HepG2 (cell line): ENCODE measurements around the gene COMT. TPM values are rescaled to one million over a fixed set of nuclear protein-coding genes. Genes with fewer than 3 reads are reported as not detected.
A peak's percentile ranks its signal among the peaks of the same experiment; 100 is the strongest.

Experiments used
- ELF4 ChIP-seq: sonication (generic); formaldehyde crosslinking; IDR thresholded peaks from 2 replicates; pipeline ENCODE4 v1.5.0; 2020; ENCODE audit warnings: missing genetic modification reagents, mild to moderate bottlenecking, moderate library complexity, borderline replicate concordance
- FOXP4 ChIP-seq: sonication (generic); formaldehyde crosslinking; IDR thresholded peaks from 2 replicates; pipeline ENCODE4 v1.4.0; 2020; ENCODE audit warnings: missing genetic modification reagents
- GRHL1 ChIP-seq: sonication (generic); formaldehyde crosslinking; conservative IDR thresholded peaks from 2 replicates; pipeline ENCODE4 v1.8.0; 2022; ENCODE audit warnings: missing genetic modification reagents
- MXD1 ChIP-seq: sonication (generic); formaldehyde crosslinking; IDR thresholded peaks from 2 replicates; pipeline ENCODE4 v1.4.0; 2020; ENCODE audit warnings: mild to moderate bottlenecking, missing genetic modification reagents
- NFKB2 ChIP-seq: sonication (generic); formaldehyde crosslinking; IDR thresholded peaks from 2 replicates; pipeline ENCODE4 v1.4.0; 2020; ENCODE audit warnings: missing genetic modification reagents, borderline replicate concordance
- RAD51 ChIP-seq: fragments of 450-650 bp; IDR thresholded peaks from 2 replicates; pipeline ENCODE4 v1.6.1; 2016; ENCODE audit warnings: borderline replicate concordance
- RCOR2 ChIP-seq: IDR thresholded peaks from 2 replicates; pipeline ENCODE4 v1.6.1; 2016; ENCODE audit warnings: missing biosample characterization, missing genetic modification reagents
- RXRA ChIP-seq: sonication (generic); formaldehyde crosslinking; IDR thresholded peaks from 2 replicates; pipeline ENCODE4 v1.5.1; 2020; ENCODE audit warnings: missing genetic modification reagents
- SMARCE1 ChIP-seq: fragments of 450-650 bp; IDR thresholded peaks from 2 replicates; pipeline ENCODE4 v1.6.1; 2017; ENCODE audit warnings: borderline replicate concordance
- SNAPC5 ChIP-seq: sonication (generic); formaldehyde crosslinking; IDR thresholded peaks from 2 replicates; pipeline ENCODE4 v1.8.1; 2023; ENCODE audit warnings: mild to moderate bottlenecking, missing genetic modification reagents, borderline replicate concordance
- SRSF9 ChIP-seq: fragments of 200-400 bp; formaldehyde crosslinking; IDR thresholded peaks from 2 replicates; pipeline ENCODE4 v1.6.1; 2018; ENCODE audit warnings: borderline replicate concordance, mild to moderate bottlenecking, low read depth, low read length; ENCODE audit not compliant: insufficient read depth, poor library complexity, severe bottlenecking
- YEATS2 ChIP-seq: sonication (generic); formaldehyde crosslinking; IDR thresholded peaks from 2 replicates; pipeline ENCODE4 v1.4.0; 2020; ENCODE audit warnings: missing genetic modification reagents, borderline replicate concordance
- YY1 ChIP-seq: IDR thresholded peaks from 2 replicates; pipeline ENCODE4 v1.6.1; 2011; ENCODE audit warnings: low read length, low read depth, moderate library complexity, mild to moderate bottlenecking; ENCODE audit not compliant: insufficient read depth, insufficient replicate concordance
- ZBTB37 ChIP-seq: sonication (generic); formaldehyde crosslinking; IDR thresholded peaks from 2 replicates; pipeline ENCODE4 v1.4.0; 2020; ENCODE audit warnings: mild to moderate bottlenecking, missing genetic modification reagents
- ZBTB38 ChIP-seq: sonication (generic); formaldehyde crosslinking; IDR thresholded peaks from 2 replicates; pipeline ENCODE4 v1.5.1; 2020; ENCODE audit warnings: mild to moderate bottlenecking, missing genetic modification reagents
- ZBTB46 ChIP-seq: sonication (generic); formaldehyde crosslinking; IDR thresholded peaks from 2 replicates; pipeline ENCODE4 v1.4.0; 2020; ENCODE audit warnings: mild to moderate bottlenecking, missing genetic modification reagents, borderline replicate concordance
- ZIK1 ChIP-seq: sonication (generic); formaldehyde crosslinking; IDR thresholded peaks from 2 replicates; pipeline ENCODE4 v1.5.0; 2020; ENCODE audit warnings: mild to moderate bottlenecking, low read depth, missing genetic modification reagents, borderline replicate concordance
- ZNF143 ChIP-seq: sonication (generic); formaldehyde crosslinking; IDR thresholded peaks from 2 replicates; pipeline ENCODE4 v1.4.0; 2020; ENCODE audit warnings: missing genetic modification reagents
- ZNF205 ChIP-seq: IDR thresholded peaks from 2 replicates; pipeline ENCODE4 v1.6.1; 2018; ENCODE audit warnings: missing biosample characterization, missing genetic modification reagents
- ZNF333 ChIP-seq: sonication (generic); formaldehyde crosslinking; IDR thresholded peaks from 2 replicates; pipeline ENCODE4 v1.4.0; 2020; ENCODE audit warnings: mild to moderate bottlenecking, missing genetic modification reagents, borderline replicate concordance
- ZNF562 ChIP-seq: sonication (generic); formaldehyde crosslinking; IDR thresholded peaks from 2 replicates; pipeline ENCODE4 v1.8.0; 2022; ENCODE audit warnings: missing genetic modification reagents, borderline replicate concordance
- ZNF660 ChIP-seq: sonication (generic); formaldehyde crosslinking; IDR thresholded peaks from 2 replicates; pipeline ENCODE4 v1.5.1; 2020; ENCODE audit warnings: mild to moderate bottlenecking, low read depth, missing genetic modification reagents, borderline replicate concordance
- polyA plus RNA-seq, 8 experiments: library from polyadenylated mRNA; depleted of rRNA in 3 of 8; stranded (reverse) in 7 of 8; unstranded in 1 of 8; fragments of >200 nt; fragmentation: Illumina TruSeq in 4 of 8; extraction: Trizol in 4 of 8; gene quantifications; 2 replicates each; pipeline versions ENCODE4 v1.2.1 to v1.2.3, GENCODE V29; 2011 to 2016; ENCODE audit warnings: low read depth in 4 of 8, missing spikeins in 1 of 8, mixed read lengths in 1 of 8; ENCODE audit not compliant: insufficient read depth in 1 of 8
- total RNA-seq, 5 experiments: library from RNA; depleted of rRNA; stranded (reverse); fragments of >200 nt; fragmentation: Illumina TruSeq; extraction: Trizol; gene quantifications; 2 replicates each; pipeline ENCODE4 v1.2.3, GENCODE V29; 2016; ENCODE audit warnings: low read depth in 1 of 5

Gene COMT
- total and polyA plus RNA-seq, 2 of the 13 experiments (the other 11 are each of a cell fraction or from before 2014, with no cell fraction given): 156 to 162 TPM

- TF ChIP-seq SRSF9: no peak
- no peak for TF ChIP-seq SMARCE1
- no peak for TF ChIP-seq ZNF333
- no peak for TF ChIP-seq RAD51
- TF ChIP-seq ZNF562 (CRISPR knock-in tag): no peak
- peak; percentile 45; the same call in 1 of the 2 replicates for TF ChIP-seq NFKB2 (CRISPR knock-in tag)
- TF ChIP-seq YEATS2 (CRISPR knock-in tag): no peak; the same call in 1 of the 2 replicates
- TF ChIP-seq GRHL1: no peak
- no peak for TF ChIP-seq ZBTB38 (CRISPR knock-in tag)
- no peak for TF ChIP-seq SNAPC5 (CRISPR knock-in tag)
- no peak for TF ChIP-seq ELF4 (CRISPR knock-in tag)
- TF ChIP-seq ZNF660 (CRISPR knock-in tag): no peak
- no peak for TF ChIP-seq ZBTB46 (CRISPR knock-in tag)
- 0 out of 2 replicates have a peak, but pooled peaks have one; percentile 34 for TF ChIP-seq RCOR2 (CRISPR knock-in tag)
- TF ChIP-seq ZNF143 (CRISPR knock-in tag): no peak
- 0 out of 2 replicates have a peak, but pooled peaks have one; percentile 36 for TF ChIP-seq MXD1 (CRISPR knock-in tag)
- no peak; the same call in 1 of the 2 replicates for TF ChIP-seq RXRA (CRISPR knock-in tag)
- no peak for TF ChIP-seq FOXP4 (CRISPR knock-in tag)
- TF ChIP-seq ZIK1 (CRISPR knock-in tag): no peak; the same call in 1 of the 2 replicates
- TF ChIP-seq YY1: peak; percentile 22
- no peak for TF ChIP-seq ZNF205 (CRISPR knock-in tag)
- TF ChIP-seq ZBTB37 (CRISPR knock-in tag): no peak
Measured at GRCh38 chr22:19962246-19962908, 20.8 kb downstream of the COMT start (continued).
